ENCODE data around the gene DUSP15.

The DUSP15 gene

DNA sequence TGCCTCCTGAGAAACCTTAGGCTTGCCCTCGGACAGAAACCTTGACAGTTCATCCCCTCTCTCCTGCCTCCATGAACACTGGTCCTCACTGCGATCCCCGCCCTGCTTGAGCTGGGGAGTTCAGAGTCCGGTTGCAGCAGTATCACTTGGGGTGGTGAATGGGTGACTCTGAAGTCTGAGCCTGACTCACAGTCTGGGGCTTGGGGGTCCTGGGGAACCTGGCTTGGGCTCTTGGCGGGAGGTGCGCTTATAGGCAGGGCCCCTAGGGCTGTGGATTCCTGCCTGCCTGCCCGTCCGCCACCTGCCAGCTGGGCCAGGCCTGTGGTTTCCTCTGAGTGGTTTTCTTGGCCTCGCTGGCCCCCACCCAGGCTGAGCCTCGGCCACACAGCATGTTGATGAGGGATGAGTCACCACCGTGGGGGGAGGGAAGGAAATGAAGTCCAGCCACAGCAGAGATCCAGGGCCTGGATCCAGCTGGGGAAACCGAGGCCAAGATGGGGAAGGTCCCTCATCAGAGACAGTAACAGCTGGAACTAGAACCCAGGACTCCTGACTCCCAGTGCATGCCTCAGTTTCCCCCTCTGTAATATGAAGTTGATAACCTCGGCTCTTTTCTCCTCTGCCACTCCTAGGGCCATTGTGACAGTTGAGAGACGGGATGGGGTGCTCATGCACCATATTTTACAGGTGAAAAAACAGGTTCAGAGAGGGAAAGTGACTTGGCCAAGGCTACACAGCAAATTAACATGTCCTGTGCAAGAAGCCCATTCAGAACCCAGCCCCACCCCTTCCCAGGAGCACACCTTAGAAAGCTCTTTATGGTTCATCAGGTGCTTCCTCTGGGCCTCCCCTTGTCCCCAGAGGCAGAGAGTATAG is 34.1 kb downstream of the DUSP15 start:
- H3K4me3 ChIP-seq (ENCODE audit: low read depth, low read length) = no peak overlapping the region
- DNase-seq (ENCODE audit: low read depth) = no peak
- TF ChIP-seq, protein P1, sequence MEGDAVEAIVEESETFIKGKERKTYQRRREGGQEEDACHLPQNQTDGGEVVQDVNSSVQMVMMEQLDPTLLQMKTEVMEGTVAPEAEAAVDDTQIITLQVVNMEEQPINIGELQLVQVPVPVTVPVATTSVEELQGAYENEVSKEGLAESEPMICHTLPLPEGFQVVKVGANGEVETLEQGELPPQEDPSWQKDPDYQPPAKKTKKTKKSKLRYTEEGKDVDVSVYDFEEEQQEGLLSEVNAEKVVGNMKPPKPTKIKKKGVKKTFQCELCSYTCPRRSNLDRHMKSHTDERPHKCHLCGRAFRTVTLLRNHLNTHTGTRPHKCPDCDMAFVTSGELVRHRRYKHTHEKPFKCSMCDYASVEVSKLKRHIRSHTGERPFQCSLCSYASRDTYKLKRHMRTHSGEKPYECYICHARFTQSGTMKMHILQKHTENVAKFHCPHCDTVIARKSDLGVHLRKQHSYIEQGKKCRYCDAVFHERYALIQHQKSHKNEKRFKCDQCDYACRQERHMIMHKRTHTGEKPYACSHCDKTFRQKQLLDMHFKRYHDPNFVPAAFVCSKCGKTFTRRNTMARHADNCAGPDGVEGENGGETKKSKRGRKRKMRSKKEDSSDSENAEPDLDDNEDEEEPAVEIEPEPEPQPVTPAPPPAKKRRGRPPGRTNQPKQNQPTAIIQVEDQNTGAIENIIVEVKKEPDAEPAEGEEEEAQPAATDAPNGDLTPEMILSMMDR (IDR thresholded peaks at IDR 0.05; ENCODE audit: control insufficient read depth, extremely low read depth, insufficient read depth) = no peak

- H3K4me3 ChIP-seq (ENCODE audit: low read depth, low read length) = no peak overlapping the region
- TF ChIP-seq, protein P1 (IDR thresholded peaks at IDR 0.05; ENCODE audit: control insufficient read depth, extremely low read depth, insufficient read depth) = no peak
- no peak for DNase-seq (ENCODE audit: low read depth)
Measured at GRCh38 chr20:31835554-31835953, 34.8 kb downstream of the DUSP15 start.

GRCh38 chr20:31833931-31834521 is 36.3 kb downstream of the DUSP15 start:
- no peak for DNase-seq (ENCODE audit: low read depth)
- no peak overlapping the region for H3K4me3 ChIP-seq (ENCODE audit: low read depth, low read length)
- TF ChIP-seq, protein P1 (IDR thresholded peaks at IDR 0.05; ENCODE audit: control insufficient read depth, extremely low read depth, insufficient read depth) = no peak

GRCh38 chr20:31833130-31833930 is 37.0 kb downstream of the DUSP15 start:
- no peak overlapping the region for H3K4me3 ChIP-seq (ENCODE audit: low read depth, low read length)
- no peak for DNase-seq (ENCODE audit: low read depth)
- TF ChIP-seq, protein P1 (IDR thresholded peaks at IDR 0.05; ENCODE audit: control insufficient read depth, extremely low read depth, insufficient read depth) = peak; percentile 74

DNA sequence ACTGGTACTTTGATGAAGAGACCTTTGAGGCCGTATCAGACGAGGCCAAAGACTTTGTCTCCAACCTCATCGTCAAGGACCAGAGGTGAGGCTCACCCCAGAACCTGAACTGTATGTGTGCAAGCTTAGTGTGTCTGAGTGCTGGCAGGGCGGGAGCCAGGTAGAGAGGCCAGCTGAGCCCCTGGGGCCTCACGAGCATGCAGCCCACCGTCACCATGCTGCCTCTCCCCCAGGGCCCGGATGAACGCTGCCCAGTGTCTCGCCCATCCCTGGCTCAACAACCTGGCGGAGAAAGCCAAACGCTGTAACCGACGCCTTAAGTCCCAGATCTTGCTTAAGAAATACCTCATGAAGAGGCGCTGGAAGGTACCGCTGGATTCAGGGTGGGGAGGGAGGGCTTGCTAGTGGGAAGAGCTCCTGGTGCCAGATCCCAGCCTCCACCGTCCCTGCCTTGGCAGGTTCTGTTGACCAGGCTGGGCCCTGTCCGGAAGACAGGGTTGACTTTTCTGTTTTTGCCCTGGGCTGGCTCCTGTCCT is 38.5 kb downstream of the DUSP15 start:
- TF ChIP-seq, protein P1 (IDR thresholded peaks at IDR 0.05; ENCODE audit: control insufficient read depth, extremely low read depth, insufficient read depth) = no peak
- no peak overlapping the region for H3K4me3 ChIP-seq (ENCODE audit: low read depth, low read length)
- DNase-seq (ENCODE audit: low read depth) = no peak

GRCh38 chr20:31831211-31831610 is 39.1 kb downstream of the DUSP15 start:
- TF ChIP-seq, protein P1 (IDR thresholded peaks at IDR 0.05; ENCODE audit: control insufficient read depth, extremely low read depth, insufficient read depth) = no peak

More at GRCh38 chr20:31831211-31831610, 39.1 kb downstream of the DUSP15 start:
- no peak for DNase-seq (ENCODE audit: low read depth)
- H3K4me3 ChIP-seq (ENCODE audit: low read depth, low read length) = no peak overlapping the region

All from LNCaP clone FGC (cell line).